NCI-H510A (cell line): ENCODE measurements around the gene SMARCC1.

Source experiments
- DNase-seq: peaks from one replicate; lab custom pipeline; 2025; lab: John Stamatoyannopoulos, UW

SMARCC1 gene

GRCh38 chr3:47634996-47635395 is 146.7 kb downstream of the SMARCC1 start:
- DNase-seq, result no peak

- DNase-seq, result no peak
These were observed 150.9 kb downstream of the SMARCC1 start for GRCh38 chr3:47630810-47631209.

GRCh38 chr3:47629770-47630169 is 151.9 kb downstream of the SMARCC1 start:
- DNase-seq, result no peak

- DNase-seq, result no peak
These were observed 153.3 kb downstream of the SMARCC1 start for GRCh38 chr3:47628426-47628825.

- no peak for DNase-seq
These were observed 158.8 kb downstream of the SMARCC1 start for GRCh38 chr3:47622671-47623461.

- no peak for DNase-seq
These were observed 164.3 kb downstream of the SMARCC1 start for GRCh38 chr3:47617086-47618010.

GRCh38 chr3:47614788-47615187 is 166.9 kb downstream of the SMARCC1 start:
- DNase-seq, result no peak

GRCh38 chr3:47613722-47614121 is 168.0 kb downstream of the SMARCC1 start:
- no peak for DNase-seq

- no peak for DNase-seq
These were observed 168.8 kb downstream of the SMARCC1 start for GRCh38 chr3:47612879-47613278.

GRCh38 chr3:47612178-47612577 is 169.5 kb downstream of the SMARCC1 start:
- no peak for DNase-seq

GRCh38 chr3:47611576-47611975 is 170.1 kb downstream of the SMARCC1 start:
- DNase-seq, result no peak

GRCh38 chr3:47610583-47610982 is 171.1 kb downstream of the SMARCC1 start:
- no peak for DNase-seq

- DNase-seq, result no peak
These were observed 174.4 kb downstream of the SMARCC1 start for GRCh38 chr3:47607335-47607734.

- DNase-seq, result no peak
These were observed 175.5 kb downstream of the SMARCC1 start for GRCh38 chr3:47606165-47606564.

GRCh38 chr3:47605652-47606051 is 176.0 kb downstream of the SMARCC1 start:
- no peak for DNase-seq

GRCh38 chr3:47604145-47604544 is 177.5 kb downstream of the SMARCC1 start:
- no peak for DNase-seq

- no peak for DNase-seq
These were observed 178.4 kb downstream of the SMARCC1 start for GRCh38 chr3:47603332-47603731.

GRCh38 chr3:47601281-47601680 is 180.4 kb downstream of the SMARCC1 start:
- DNase-seq, result no peak

- DNase-seq, result no peak
These were observed 186.9 kb downstream of the SMARCC1 start for GRCh38 chr3:47594792-47595191.

- DNase-seq, result no peak
These were observed 189.5 kb downstream of the SMARCC1 start for GRCh38 chr3:47592066-47592795.

GRCh38 chr3:47590216-47590615 is 191.5 kb downstream of the SMARCC1 start:
- DNase-seq, result no peak

- no peak for DNase-seq
These were observed 193.1 kb downstream of the SMARCC1 start for GRCh38 chr3:47588587-47588986.
